NCI-H2107 treated with DMSO at 0.1 percent for 48 hours (cell line): Measurements from ENCODE around the gene C6orf47.

ENCODE experiments used
- DNase-seq: peaks from one replicate; lab custom pipeline; 2025; ENCODE audit not compliant: unreplicated experiment; lab: John Stamatoyannopoulos, UW

Gene C6orf47

GRCh38 chr6:31636698-31637596, 23.6 kb downstream of the C6orf47 start:
- DNase-seq = no peak

- no peak for DNase-seq
Measured at GRCh38 chr6:31634969-31635575, 25.5 kb downstream of the C6orf47 start.

- no peak for DNase-seq
Measured at GRCh38 chr6:31634131-31634530, 26.4 kb downstream of the C6orf47 start.

GRCh38 chr6:31633447-31633846, 27.1 kb downstream of the C6orf47 start:
- no peak for DNase-seq

GRCh38 chr6:31632279-31632946, 28.2 kb downstream of the C6orf47 start:
- no peak for DNase-seq

GRCh38 chr6:31631681-31632278, 28.8 kb downstream of the C6orf47 start:
- DNase-seq = no peak

- DNase-seq = no peak
Measured at GRCh38 chr6:31631209-31631608, 29.4 kb downstream of the C6orf47 start.

- DNase-seq = no peak
Measured at GRCh38 chr6:31630177-31630934, 30.2 kb downstream of the C6orf47 start.

GRCh38 chr6:31629014-31629413, 31.6 kb downstream of the C6orf47 start:
- no peak for DNase-seq

- no peak for DNase-seq
Measured at GRCh38 chr6:31627690-31628287, 32.8 kb downstream of the C6orf47 start.

- DNase-seq = no peak
Measured at GRCh38 chr6:31626952-31627351, 33.6 kb downstream of the C6orf47 start.

GRCh38 chr6:31624070-31624469, 36.5 kb downstream of the C6orf47 start:
- DNase-seq = no peak

- DNase-seq = no peak
Measured at GRCh38 chr6:31622684-31623091, 37.9 kb downstream of the C6orf47 start.

- DNase-seq = no peak
Measured at GRCh38 chr6:31621991-31622390, 38.6 kb downstream of the C6orf47 start.

GRCh38 chr6:31621320-31621939, 39.1 kb downstream of the C6orf47 start:
- DNase-seq = no peak

GRCh38 chr6:31620586-31621319, 39.8 kb downstream of the C6orf47 start, which contains the start of gene PRRC2A:
Gene PRRC2A (plus strand): TSS chr6:31620715. CDS start chr6:31622790, 2,075 bp downstream.
- DNase-seq = no peak

GRCh38 chr6:31619805-31620585, 40.6 kb downstream of the C6orf47 start:
- peak; percentile 92 for DNase-seq

GRCh38 chr6:31617010-31617409, 43.6 kb downstream of the C6orf47 start:
- DNase-seq = no peak
